Suppressor macrophage (primary cell): ENCODE measurements around the gene C22orf39.

Source experiments
- DNase-seq, 4 experiments: peaks; one replicate each; pipeline ENCODE4 v3.0.0-alpha.2; 2020 to 2022
- total RNA-seq, 17 experiments: gene quantifications; one replicate each; lab custom pipeline; 2026; ENCODE audit warnings: mixed read lengths in 6 of 17, inconsistent platforms in 3 of 17; lab: John Stamatoyannopoulos, UW

The C22orf39 gene
- 7.3 to 22.8 (median 14.9) reads per million in 17 experiments for total RNA-seq

DNA sequence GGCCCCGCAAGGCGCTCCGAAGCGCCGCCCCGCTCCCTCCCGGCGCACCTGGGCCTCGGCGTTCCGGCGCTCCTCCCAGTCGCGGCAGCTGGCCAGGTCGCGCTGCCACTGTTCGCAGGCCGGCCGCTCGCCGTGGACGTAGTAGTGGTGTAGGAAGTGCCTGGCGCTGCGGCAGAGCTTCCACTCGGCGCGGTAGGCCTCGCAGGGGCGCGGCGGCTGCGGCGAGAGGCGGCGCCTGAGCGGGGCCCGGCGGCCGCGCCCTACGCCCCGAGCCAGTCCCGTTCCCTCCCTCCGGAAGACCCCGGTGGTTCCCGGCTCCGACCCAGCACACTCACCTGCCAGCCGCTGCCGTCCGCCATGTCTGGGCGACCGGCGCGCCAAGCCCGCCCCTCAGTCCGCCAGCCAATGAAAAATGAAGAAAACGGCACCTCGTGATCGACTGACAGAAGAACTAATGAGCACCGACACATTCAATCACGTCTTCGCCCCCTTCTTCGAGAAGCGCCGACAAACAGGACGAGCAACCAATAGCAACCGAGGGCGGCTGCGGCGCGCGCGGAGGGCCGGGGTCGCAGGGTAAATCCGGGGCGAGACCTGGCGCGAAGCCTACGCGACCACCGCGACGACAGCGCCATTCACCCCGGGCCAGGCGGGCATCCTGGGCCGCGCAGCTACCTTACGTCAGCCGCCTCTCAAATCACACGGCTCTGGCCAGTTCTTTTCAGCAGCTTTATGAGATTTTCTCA, at the start of gene C22orf39:
C22orf39 (minus strand) TSS at position 382 of the 746 bp plus-strand sequence; CDS start at position 359, 23 bp downstream.
- DNase-seq = peak; percentile 90 to 94 (median 92)

- DNase-seq = peak; percentile 7 to 42 (median 24)
Measured at GRCh38 chr22:19497245-19497644, 49.7 kb upstream of the C22orf39 start.

GRCh38 chr22:19496324-19496630, 48.8 kb upstream of the C22orf39 start:
- DNase-seq = no peak

GRCh38 chr22:19495562-19496323, 48.2 kb upstream of the C22orf39 start:
- DNase-seq = peak in 1 of 4 experiments; percentile 4

GRCh38 chr22:19494676-19495173, 47.2 kb upstream of the C22orf39 start:
- no peak for DNase-seq

DNA sequence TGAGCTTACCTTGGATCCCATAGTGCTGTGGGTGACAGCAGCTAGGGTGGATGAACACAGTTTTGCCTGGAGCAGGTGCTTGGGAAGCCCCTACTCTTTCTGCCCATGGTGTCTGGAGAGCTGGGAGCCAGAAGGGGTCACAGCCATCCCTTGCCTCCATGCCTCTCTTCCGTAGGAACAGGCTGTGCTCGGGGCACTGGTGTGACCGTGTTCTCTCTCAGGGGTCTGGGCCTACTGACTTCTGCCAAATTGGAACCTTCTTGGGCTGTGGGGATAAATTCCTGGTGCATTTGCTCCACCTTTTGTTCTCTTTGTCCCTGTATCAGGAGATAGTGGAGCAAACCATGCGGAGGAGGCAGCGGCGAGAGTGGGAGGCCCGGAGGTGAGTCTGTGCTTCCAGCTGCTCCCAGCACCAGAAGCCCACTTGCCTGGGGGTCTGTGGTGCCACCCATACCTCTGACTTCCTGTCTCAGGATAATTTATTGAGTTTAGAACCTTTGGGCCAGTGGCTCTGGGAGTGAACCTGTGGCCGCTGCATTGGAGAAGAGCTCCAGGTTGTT, 46.6 kb upstream of the C22orf39 start:
- no peak for DNase-seq

DNA sequence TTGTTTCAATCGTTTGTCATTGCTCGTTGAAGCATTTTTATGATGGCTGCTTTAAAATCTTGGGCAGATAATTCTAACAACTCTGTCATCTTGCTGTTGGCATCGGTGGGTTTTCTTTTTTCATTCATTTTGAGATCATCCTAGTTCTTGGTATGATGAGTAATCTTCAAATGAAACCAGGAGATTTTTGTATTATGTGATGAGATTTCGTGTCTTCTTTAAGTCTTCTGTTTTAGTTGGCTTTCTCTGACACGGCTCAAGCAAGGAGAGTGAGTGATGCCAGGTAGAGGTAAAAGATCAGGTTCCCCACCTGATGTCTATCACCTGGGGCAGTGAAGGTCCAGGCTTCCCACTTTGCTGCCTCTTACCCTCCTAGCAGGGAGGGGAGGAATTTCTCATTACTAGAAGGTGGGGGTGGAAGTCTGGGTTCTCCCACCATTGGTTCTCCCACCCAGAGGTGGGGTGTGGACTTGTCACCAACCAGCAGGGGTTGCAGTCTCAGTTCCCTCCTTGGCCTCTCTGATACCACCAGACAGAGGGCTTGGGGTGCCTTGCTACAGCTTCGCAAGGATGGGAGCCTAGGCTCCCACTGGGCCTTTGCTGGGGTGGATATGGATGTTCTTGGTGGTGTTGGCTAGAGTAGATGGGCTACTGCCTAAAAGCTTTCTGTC, 45.1 kb upstream of the C22orf39 start:
- no peak for DNase-seq

DNA sequence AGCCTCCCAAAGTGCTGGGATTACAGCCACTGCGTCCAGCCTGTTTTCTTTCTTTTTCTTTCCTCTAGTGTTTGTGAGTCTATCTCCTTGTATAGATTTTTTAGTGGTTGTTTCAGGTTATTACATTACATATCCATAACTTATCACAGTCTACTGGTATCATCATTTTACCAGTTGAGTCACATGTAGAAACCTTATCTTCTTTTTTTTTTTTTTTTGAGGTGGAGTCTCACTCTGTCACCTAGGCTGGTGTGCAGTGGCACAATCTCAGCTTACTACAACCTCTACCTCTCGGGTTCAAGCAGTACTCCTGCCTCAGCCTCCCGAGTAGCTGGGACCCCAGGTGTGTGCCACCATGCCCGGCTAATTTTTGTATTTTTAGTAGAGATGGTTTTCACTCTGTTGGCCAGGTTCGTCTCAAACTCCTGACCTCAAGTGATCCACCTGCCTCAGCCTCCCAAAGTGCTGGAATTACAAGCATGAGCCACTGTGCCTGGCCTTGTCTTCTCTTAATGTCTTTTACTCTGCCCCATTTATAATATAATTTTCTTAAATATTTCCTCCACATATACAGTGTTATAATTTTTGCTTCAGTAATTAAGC, 43.2 kb upstream of the C22orf39 start:
- no peak for DNase-seq

DNA sequence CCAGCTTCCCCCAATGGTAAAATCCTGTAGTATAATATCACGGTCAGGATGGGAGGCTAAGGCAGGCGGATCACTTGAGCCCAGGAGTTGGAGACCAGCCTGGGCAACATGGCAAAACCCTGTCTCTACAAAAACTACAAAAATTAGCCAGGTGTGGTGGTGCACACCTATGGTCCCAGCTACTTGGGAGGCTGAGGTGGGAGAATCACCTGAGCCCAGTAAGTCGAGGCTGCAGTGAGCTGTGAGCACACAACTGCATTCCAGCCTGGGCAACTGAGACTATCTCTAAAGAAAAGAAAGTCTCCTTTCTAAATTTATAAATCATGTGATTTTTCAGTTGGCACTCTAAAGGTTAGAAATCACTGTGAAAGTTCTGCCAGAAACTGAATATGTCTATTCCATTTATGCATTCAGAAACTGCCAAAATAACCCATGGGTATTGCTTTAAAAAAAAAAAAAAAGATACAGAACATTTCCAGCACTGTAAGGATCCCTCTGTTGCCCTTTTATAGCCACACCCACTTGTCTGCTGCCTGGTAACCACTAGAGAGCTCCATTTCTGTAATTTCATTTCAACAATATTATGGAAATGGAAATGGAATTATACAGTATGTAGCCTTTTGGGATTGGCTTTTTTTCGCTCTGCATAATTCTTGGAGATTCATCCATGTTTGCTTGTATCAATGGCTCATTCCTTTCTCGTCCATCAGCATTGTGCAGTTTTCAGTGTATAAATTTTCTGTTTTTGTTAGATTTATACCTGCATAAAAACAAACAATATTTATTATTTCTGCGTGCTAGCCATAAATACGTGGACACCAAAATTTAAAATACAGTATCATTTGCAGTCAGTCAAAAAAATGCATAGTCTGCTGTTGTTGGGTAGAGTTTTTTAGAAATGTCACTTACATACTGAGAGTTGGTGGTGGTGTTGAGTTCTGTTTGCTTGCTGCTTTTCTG, 41.7 kb upstream of the C22orf39 start:
- peak; percentile 16 to 46 (median 30) for DNase-seq

- DNase-seq = no peak
Measured at GRCh38 chr22:19488285-19488684, 40.8 kb upstream of the C22orf39 start.

GRCh38 chr22:19483481-19484244, 36.2 kb upstream of the C22orf39 start:
- DNase-seq = no peak

DNA sequence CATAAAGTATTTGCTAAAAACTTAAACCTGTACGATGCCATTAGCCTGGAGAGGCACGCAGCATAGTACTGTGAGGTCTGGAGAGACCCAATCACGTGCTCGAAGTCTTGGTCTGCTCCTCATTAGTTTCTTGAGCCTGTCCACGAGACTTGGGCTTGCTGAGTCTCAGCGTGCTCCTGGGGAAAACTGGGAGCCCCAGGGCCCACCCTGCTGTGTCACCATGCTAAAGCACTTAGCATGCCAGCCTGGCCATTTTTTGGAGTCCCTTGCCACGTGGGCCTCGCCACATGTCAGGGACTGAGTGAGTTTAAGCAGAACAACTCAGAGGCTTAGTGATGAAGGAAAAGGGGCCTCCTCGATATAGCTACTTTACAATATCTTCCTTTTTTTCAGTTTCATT, 34.8 kb upstream of the C22orf39 start:
- DNase-seq = no peak

GRCh38 chr22:19480789-19481188, 33.3 kb upstream of the C22orf39 start:
- DNase-seq = no peak

DNA sequence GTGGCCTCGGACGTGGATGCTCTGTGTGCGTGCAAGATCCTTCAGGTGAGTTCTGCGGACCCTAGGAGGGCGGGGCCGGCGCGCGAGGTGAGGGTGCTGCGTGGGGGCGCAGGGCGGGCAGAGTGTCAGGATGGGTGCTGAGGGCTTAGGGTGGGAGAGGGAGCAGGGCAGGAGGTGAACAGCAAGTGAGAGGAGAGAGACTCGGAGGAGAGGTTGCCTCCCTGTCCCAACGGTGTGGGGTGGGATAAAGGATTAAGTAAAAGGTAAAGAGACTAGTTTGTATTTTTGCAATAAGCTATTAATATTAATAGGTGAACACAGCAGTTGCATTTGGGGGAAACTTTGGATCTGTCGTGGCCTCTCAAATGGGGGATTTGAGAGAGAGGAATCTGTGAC, 32.7 kb upstream of the C22orf39 start:
- DNase-seq = no peak

DNA sequence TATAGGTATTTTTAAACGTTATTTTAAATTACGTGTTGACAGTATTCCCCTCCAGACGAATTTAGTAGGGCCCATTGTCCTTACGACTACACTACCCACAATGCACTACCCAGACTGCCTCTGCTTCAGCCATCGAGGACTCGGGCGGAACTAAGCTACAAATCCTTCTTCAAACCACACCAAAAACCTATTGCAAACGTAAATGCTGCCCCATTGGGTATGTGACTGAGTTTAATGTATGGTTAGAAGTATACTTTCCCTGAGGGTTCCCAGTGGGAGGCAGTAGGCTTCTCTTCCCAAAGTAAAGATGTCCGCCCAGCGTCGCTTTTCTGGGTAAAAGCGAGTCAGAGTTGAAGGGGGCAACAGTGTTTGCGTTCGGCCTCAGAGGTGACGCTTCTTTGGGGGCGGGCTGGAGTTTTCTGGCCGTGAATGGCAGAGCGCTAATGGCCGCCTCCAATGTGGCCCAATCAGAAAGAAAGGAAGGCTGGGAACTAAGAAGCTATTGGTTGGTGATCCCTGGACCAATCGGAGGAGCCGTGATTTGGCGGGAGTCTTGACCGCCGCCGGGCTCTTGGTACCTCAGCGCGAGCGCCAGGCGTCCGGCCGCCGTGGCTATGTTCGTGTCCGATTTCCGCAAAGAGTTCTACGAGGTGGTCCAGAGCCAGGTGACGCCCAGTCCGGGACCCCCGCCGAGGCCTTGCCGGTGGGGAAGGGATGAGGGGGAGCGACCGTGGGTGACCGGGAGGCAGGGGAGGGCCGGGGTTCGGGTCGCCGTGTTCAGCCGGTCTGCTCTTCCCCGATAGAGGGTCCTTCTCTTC, 32.1 kb upstream of the C22orf39 start, which contains the start of gene CDC45:
CDC45 (plus strand) TSS at position 566 of the 818 bp plus-strand sequence; CDS start at position 615, 49 bp downstream.
- DNase-seq = peak; percentile 98 to 99 (median 98)

DNA sequence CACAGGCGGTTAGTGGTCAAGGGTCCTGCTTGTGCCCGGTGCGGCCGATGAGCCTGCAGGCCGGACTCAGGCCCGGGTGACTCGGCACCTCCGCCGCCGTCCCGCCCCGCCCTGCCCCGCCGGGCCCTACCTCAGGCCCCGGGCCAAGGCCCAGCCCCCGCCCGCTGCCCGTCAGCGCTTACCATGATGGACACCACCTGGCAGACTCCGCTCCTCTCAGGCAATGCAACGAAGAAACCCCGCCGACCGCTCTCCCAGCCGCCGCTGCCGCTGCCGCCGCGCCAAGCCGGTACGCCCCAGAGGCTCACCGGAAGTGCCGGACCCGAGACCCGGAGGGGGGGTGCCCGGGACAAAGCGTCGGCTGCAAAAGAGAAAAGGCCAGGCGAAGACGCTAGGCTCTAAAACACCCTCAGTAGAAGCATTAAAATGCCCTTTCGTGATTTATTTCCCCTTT, 31.4 kb upstream of the C22orf39 start, which contains the start of gene UFD1:
UFD1 (minus strand) TSS at position 293 of the 454 bp plus-strand sequence; CDS start at position 185, 108 bp downstream.
- peak; percentile 77 to 91 (median 83) for DNase-seq

DNA sequence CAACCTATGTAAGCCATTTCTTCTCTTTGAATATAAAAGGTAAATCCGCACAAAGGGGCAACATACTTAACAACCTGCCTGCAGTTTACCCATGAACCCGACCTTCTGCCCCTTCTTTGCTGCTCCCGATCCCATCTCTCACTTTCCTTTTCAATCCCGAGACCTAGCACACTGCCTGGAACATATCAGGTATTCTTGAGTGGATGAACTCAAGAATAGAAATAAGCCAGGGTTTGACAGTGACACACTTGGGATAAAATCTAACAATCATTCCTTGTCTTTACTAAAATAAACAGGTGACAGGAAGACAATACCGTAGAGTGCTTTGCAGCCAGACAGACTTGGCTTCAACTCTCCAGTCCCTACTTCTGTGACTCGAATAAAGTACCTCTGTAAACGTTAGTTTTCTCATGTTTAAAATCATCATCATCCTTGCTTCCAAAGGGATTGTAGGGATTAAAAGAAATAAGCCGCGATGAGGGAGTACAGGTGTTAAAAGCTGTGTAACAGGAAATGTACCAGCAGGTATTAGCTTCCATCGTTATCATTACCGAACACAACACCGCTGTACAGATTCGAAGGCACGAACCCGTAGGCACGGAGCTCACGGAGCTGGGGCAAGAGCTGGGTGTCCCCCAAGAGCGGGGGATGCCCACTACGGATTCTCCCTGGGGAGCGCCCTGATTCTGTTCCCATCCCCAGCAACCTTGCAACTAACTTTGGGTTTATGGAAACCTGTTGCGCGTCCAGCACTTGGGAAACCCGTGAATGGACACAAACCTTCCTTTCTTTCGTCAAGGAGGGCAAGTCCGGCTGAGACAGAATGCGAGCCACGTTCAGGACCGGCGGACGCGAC, 30.8 kb upstream of the C22orf39 start:
- peak in 1 of 4 experiments; percentile 0 for DNase-seq
